Kidney epithelial cell (primary cell): ENCODE measurements around the gene ZNF740. TPM values are rescaled to one million over a fixed set of nuclear protein-coding genes. Genes with fewer than 3 reads are reported as not detected.

ENCODE experiments used
- DNase-seq: peaks from one replicate; pipeline ENCODE4 v3.0.0-alpha.2; 2010; ENCODE audit warnings: low read depth
- H3K27me3 ChIP-seq: 2 replicates; pipeline ENCODE4 v1.6.0; 2011; ENCODE audit warnings: low read length; ENCODE audit not compliant: control insufficient read depth, insufficient read depth
- H3K36me3 ChIP-seq: 2 replicates; pipeline ENCODE4 v1.5.1; 2011; ENCODE audit warnings: low read length; ENCODE audit not compliant: control insufficient read depth, insufficient read depth
- H3K4me3 ChIP-seq: 2 replicates; pipeline ENCODE4 v1.5.1; 2011; ENCODE audit warnings: low read depth, mild to moderate bottlenecking, control low read depth, low read length
- total RNA-seq: library from RNA; depleted of rRNA; stranded (reverse); fragments of >200 nt; gene quantifications from 2 replicates; pipeline ENCODE4 v1.2.3, GENCODE V29; 2015
- TF ChIP-seq, protein P1 (sequence below): IDR thresholded peaks from 2 replicates; pipeline ENCODE4 v1.5.1; 2011; ENCODE audit warnings: mild to moderate bottlenecking, moderate library complexity, low read length, control low read depth, inconsistent platforms; ENCODE audit not compliant: insufficient read depth, poor library complexity, severe bottlenecking

The ZNF740 gene
- total RNA-seq, 1 donor from 2014 or later = 9.9 TPM

DNA sequence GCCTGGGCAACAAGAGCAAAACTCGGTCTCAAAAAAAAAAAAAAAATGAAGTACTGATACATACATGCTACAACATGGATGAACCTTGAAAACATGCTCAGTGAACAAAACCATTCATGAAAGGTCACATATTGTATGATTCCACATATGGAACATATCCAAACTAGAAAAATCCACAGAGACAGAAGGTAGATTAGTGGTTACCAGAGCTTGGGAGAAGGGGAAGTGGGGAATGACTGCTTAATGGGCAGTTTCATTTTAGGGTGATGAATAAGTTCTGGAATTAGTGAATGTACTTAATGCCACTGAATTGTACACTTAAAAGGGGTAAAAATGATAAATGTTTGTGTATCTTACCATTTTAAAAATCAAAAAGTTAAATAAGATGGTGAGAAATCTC, 23.8 kb downstream of the ZNF740 start:
- Histone ChIP-seq H3K4me3 (no peak overlapping the region), H3K36me3 (no peaks in the 10 kb centered on the region), H3K27me3 (no peaks in the 10 kb centered on the region)
- TF ChIP-seq, protein P1, sequence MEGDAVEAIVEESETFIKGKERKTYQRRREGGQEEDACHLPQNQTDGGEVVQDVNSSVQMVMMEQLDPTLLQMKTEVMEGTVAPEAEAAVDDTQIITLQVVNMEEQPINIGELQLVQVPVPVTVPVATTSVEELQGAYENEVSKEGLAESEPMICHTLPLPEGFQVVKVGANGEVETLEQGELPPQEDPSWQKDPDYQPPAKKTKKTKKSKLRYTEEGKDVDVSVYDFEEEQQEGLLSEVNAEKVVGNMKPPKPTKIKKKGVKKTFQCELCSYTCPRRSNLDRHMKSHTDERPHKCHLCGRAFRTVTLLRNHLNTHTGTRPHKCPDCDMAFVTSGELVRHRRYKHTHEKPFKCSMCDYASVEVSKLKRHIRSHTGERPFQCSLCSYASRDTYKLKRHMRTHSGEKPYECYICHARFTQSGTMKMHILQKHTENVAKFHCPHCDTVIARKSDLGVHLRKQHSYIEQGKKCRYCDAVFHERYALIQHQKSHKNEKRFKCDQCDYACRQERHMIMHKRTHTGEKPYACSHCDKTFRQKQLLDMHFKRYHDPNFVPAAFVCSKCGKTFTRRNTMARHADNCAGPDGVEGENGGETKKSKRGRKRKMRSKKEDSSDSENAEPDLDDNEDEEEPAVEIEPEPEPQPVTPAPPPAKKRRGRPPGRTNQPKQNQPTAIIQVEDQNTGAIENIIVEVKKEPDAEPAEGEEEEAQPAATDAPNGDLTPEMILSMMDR = no peak
- DNase-seq = no peak

DNA sequence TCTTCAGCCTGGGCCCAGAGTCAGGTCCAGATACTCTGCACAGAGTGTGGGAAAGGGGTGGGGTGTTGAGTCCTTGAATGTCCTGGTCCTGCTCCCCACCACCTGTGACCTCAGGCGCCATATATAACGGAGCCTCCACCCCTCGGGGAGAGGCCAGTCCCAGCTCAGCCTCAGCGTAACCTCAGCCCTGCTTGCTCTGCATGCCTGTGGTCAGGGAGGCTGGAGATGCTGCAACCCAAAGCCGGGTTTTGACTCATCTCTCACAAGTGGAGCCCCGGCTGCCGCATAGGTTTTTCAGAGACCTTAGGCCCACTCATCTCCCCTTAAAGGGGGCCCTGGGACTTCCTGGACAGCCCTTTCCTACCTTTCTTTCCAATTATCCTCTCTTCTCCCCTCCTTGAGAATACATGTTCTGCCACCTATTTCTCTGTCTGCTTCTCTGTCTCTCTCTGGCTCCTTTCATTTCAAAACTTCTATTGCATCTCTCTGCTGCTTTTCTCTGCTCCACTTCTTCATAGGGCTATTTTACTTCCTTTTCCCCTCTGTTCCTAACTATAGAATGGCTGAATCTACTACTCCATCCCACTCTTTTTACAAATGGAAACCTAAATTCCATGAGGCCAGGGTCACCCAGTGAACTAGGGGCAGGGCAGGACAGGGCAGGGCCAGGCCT, 25.4 kb downstream of the ZNF740 start:
- peaks cover 1% of the 10 kb centered on the region for H3K36me3 ChIP-seq
- TF ChIP-seq, protein P1 = no peak
- H3K4me3 ChIP-seq = no peak overlapping the region
- no peaks in the 10 kb centered on the region for H3K27me3 ChIP-seq
- DNase-seq = no peak

DNA sequence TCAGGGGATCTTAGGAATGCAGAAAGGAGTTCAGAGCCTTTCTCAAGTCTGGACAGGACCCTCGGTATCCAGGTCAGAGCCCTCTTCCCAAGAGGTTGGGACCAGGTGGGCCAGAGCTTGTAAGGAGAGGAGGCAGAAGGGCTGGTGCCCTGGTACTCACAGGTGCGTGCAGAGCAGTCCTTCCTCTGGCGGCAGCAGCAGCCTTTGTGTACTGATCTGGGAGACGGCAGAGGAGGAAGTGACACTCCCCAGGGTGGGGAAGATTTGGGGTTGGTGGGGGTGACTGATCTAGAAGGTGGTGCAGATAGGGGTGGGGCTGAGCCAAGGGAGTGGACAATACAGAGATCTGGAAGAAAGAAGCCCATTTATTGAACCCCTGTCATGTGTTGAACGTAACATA, 26.5 kb downstream of the ZNF740 start, which contains the start of gene ITGB7:
Gene ITGB7, minus strand, starts transcription at position 210 of the 400 bp plus-strand sequence. CDS start 6,808 bp downstream, outside the sequence.
- no peak for DNase-seq
- TF ChIP-seq, protein P1 = no peak
- Histone ChIP-seq H3K4me3 (no peak within 1 kb of the TSS), H3K27me3 (no peaks in the 10 kb centered on the region), H3K36me3 (peaks cover 1% of the 10 kb centered on the region)

DNA sequence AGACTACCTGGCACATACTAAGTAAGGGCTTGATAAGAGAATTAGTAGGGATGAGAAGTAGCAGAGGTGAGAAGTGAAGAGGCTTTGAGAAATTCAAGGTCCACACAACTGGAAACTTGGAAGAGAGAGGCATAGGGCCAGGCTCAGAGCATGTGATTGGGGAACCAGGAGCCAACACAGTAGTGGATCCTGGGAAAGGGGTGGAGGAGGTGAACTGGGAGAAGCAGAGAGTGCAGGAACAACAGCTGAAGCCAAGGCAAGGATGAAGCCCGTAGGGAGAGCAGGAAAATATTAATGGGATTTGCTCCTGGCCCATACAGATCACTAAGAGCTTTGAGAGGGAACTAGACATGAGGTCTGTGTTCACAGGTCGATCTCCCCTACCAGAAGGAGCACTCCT, 27.9 kb downstream of the ZNF740 start:
- Histone ChIP-seq H3K4me3 (no peak overlapping the region), H3K36me3 (peaks cover 1% of the 10 kb centered on the region), H3K27me3 (no peaks in the 10 kb centered on the region)
- TF ChIP-seq, protein P1 = no peak
- DNase-seq = no peak

DNA sequence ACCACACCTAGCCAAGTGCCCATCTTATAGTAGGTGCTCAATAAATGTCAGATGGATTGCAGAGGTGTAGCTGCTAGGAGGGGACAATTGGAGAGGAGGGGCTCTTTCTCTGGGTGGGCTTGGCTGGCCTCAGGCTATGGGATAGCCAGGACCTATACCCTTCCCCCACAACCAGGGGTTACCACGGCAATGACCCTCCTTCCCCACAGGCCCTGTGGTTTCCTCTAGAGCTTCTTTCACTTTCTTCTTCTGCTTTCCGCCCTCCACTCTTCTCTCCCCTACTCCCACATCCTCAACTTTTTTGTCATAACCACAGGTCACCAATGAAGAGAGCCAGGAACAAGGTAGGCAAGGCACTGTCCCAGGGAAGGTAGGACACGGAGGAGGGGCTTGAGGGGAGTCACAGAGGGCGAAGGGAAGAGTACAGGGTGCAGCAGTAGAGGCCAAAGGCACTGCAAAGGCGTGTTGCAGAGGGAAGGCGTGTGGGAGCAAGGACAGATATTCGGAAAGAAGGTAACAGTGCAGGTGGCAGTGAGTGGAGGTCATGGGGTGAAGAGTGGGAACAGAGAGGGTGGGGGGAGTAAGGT, 28.4 kb downstream of the ZNF740 start:
- H3K27me3 ChIP-seq = no peaks in the 10 kb centered on the region
- TF ChIP-seq, protein P1 = no peak
- DNase-seq = no peak
- peaks cover 1% of the 10 kb centered on the region for H3K36me3 ChIP-seq
- H3K4me3 ChIP-seq = no peak overlapping the region
